ENCODE data around the gene TTC21A.

TTC21A gene

DNA sequence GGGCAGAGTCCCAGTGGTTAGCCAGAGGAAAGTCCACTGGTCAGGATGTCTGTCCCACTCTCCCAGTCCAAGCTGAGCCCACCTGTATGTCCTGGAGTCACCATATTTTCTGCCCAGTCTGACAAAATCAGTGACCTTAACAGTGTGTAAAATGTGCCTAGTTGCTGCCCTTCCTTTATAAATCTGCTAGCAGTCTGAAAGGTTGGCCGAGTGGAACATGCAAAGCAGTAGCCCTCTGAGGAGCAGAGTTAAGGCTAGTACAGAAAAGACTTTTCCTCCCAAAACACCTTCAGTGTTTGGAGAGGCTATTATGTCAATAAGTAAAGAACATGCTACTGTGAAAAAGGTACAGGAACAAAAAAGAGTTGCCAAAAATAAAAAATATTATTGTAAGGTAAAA lies 15.3 kb downstream of the TTC21A start:
- in situ Hi-C loops (cut with HindIII; ENCODE audit: low sequenced_read_pairs), result loop anchor here (25.0 kb wide), 1 partner anchor 164 kb away; the partner anchor contains the start of gene CX3CR1
- DNase-seq (ENCODE audit: low read depth, low spot score), result no peak
- no peak overlapping the region for H3K4me3 ChIP-seq (ENCODE audit: low read depth, low read length)
- TF ChIP-seq, protein P1, sequence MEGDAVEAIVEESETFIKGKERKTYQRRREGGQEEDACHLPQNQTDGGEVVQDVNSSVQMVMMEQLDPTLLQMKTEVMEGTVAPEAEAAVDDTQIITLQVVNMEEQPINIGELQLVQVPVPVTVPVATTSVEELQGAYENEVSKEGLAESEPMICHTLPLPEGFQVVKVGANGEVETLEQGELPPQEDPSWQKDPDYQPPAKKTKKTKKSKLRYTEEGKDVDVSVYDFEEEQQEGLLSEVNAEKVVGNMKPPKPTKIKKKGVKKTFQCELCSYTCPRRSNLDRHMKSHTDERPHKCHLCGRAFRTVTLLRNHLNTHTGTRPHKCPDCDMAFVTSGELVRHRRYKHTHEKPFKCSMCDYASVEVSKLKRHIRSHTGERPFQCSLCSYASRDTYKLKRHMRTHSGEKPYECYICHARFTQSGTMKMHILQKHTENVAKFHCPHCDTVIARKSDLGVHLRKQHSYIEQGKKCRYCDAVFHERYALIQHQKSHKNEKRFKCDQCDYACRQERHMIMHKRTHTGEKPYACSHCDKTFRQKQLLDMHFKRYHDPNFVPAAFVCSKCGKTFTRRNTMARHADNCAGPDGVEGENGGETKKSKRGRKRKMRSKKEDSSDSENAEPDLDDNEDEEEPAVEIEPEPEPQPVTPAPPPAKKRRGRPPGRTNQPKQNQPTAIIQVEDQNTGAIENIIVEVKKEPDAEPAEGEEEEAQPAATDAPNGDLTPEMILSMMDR (IDR thresholded peaks at IDR 0.05; ENCODE audit: low read depth, low read length), result no peak

DNA sequence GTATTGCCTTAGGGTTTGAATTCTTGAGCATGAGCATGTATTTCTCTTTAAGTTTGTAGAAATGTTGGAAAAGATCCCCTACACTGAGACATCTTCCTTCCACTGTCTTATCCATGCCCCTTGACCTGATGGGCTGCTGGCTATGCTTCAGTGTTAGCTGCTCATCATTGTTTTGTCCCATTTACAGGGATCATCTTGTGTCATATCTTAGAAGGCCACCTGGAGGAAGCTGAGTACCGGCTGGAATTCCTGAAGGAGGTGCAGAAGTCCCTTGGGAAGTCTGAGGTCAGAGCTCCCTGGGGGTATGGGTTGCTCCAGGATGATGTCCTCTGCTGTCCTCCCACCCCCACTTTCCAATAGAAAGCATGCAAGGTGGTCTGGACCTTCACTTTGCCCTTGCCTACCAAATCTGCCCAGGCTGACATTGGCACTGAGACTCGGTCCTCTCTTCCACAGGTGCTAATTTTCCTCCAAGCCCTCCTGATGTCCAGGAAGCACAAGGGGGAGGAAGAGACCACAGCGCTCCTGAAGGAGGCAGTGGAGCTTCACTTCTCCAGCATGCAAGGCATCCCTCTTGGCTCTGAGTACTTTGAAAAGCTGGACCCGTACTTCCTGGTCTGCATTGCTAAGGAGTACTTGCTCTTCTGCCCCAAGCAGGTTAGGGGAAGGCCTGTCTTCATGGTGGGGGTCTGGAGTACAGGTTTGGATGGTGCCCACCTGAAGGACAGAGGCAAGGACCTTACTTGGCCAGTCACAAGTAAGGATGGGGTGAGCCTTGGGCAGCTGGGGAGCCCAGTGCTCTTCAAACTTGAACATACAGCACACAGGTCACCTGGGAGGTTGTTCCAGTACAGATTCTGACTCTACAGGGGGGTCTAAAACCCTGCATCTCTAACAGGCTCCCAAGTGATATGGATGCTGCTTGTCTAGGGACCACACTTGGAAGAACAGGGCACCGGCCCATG lies 17.7 kb downstream of the TTC21A start:
- DNase-seq (ENCODE audit: low read depth, low spot score), result peak; percentile 40
- no peak overlapping the region for H3K4me3 ChIP-seq (ENCODE audit: low read depth, low read length)
- TF ChIP-seq, protein P1 (IDR thresholded peaks at IDR 0.05; ENCODE audit: low read depth, low read length), result peak; percentile 56
- in situ Hi-C loops (cut with HindIII; ENCODE audit: low sequenced_read_pairs), result loop anchor here (25.0 kb wide), 1 partner anchor 162 kb away; the partner anchor contains the start of gene CX3CR1

DNA sequence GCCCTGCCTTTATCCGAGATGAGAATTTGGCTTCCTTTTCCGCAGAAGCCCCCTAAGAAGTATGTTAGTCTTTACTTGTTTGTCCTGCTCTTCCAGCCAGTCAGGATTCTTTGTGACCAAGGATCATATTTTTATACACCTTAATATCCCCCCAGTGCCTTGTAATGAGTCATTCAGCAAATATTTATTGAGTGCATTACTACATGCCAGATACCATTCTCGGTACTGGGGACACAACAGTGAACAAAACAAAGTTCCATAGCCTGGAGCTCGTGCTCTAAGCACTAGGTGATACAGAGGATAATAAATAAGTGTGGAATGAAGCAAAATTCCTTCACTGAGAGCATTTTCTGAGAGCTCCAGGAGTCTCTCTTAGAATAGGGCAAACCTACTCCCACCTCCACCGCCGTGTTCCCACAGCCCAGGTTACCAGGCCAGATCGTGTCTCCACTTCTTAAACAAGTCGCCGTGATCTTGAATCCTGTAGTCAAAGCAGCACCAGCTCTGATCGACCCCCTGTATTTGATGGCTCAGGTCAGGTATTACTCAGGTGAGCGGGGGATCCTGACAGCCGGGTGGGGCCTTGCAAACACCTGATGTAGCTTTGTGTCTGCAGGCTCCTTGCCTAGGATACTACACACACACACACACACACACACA lies 18.5 kb downstream of the TTC21A start:
- DNase-seq (ENCODE audit: low read depth, low spot score), result no peak
- TF ChIP-seq, protein P1 (IDR thresholded peaks at IDR 0.05; ENCODE audit: low read depth, low read length), result no peak
- in situ Hi-C loops (cut with HindIII; ENCODE audit: low sequenced_read_pairs), result no loop called here
- H3K4me3 ChIP-seq (ENCODE audit: low read depth, low read length), result no peak overlapping the region

DNA sequence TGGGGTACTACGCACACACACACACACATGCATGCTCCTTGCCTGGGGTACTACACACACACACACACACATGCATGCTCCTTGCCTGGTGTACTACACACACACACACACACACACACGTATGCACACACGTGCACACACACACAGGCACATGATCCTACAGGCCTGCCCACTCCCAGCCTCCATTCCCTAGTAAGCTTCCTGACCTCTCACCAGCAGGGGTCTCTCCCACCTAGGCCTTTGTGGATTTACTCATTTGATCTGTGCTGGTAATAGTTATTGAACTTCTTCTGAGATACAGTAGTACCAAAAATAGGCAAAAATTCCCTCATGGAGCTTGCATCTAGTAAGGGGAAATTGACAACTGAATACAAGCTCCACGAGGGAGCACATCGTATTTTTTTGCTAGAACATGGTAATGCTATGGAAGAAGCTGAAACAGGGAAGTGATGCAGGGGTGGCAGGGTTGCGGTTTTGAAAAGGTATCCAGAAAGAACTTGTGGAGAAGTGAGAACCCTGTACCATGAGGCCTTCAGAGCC lies 19.1 kb downstream of the TTC21A start:
- TF ChIP-seq, protein P1 (IDR thresholded peaks at IDR 0.05; ENCODE audit: low read depth, low read length), result peak; percentile 74
- DNase-seq (ENCODE audit: low read depth, low spot score), result peak; percentile 61
- H3K4me3 ChIP-seq (ENCODE audit: low read depth, low read length), result no peak overlapping the region
- in situ Hi-C loops (cut with HindIII; ENCODE audit: low sequenced_read_pairs), result no loop called here

DNA sequence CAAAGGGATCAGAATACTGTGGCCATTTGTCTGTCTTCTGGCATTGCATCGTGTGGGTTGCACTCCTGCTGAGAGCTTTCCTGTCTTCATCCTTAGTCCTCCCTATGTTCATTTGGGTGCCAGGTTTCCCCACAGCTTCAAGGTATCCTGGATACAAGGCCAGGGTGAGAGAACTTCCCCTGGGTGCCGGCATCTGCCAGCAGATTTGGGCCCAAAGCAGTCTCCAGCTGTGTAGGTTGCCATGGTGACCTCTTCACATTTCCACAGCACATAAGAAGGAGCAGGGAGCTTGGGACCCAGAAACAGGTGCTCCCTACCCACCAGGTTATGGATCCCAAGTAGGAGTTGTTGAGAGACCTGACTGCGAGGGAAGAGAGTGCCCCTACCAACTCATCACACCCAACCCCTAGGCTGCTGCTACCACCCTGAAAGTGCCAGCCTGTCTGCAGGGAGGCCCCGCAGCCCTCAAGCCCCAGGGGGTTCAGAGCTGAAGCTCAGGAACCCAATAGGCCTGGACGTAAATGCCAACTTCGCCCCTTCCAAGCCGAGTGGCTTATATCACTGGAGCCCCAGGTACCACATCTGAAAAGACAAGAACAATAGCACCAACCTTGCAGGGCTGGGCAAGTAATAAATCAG lies 19.9 kb downstream of the TTC21A start:
- H3K4me3 ChIP-seq (ENCODE audit: low read depth, low read length), result no peak overlapping the region
- DNase-seq (ENCODE audit: low read depth, low spot score), result no peak
- in situ Hi-C loops (cut with HindIII; ENCODE audit: low sequenced_read_pairs), result no loop called here
- TF ChIP-seq, protein P1 (IDR thresholded peaks at IDR 0.05; ENCODE audit: low read depth, low read length), result no peak

DNA sequence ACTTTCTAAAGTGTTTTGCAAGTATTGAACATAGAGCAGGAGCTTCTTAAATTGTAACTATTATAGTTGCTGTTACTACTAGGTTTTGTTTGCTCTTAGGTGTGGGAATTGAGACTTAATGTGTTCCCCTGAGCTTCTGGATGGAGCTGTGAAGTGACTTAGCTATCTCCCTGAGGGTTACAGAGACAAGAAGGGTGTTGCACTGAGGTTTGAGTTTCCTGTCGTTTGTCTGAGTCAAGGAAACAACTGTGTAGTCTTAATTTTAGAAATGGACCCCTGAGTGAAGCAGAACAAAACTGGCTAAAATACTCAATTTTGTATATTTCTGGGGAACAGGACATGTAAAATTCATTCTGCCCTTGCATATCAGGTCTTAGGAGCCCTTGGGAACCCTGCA lies 20.4 kb downstream of the TTC21A start:
- TF ChIP-seq, protein P1 (IDR thresholded peaks at IDR 0.05; ENCODE audit: low read depth, low read length), result no peak
- in situ Hi-C loops (cut with HindIII; ENCODE audit: low sequenced_read_pairs), result no loop called here
- no peak for DNase-seq (ENCODE audit: low read depth, low spot score)
- no peak overlapping the region for H3K4me3 ChIP-seq (ENCODE audit: low read depth, low read length)
